ENCODE data around the gene SNED1.

Gene SNED1

GRCh38 chr2:241031436-241032165 lies 33.2 kb downstream of the SNED1 start:
- DNase-seq, result no peak

GRCh38 chr2:241033336-241033987 lies 35.0 kb downstream of the SNED1 start:
- DNase-seq, result no peak

- DNase-seq, result no peak
These were observed 35.6 kb downstream of the SNED1 start for GRCh38 chr2:241033994-241034393.

- DNase-seq, result no peak
These were observed 36.2 kb downstream of the SNED1 start for GRCh38 chr2:241034490-241035141.

- no peak for DNase-seq
These were observed 36.9 kb downstream of the SNED1 start for GRCh38 chr2:241035142-241035817.

- DNase-seq, result no peak
These were observed 37.5 kb downstream of the SNED1 start for GRCh38 chr2:241035818-241036396.

- DNase-seq, result no peak
These were observed 38.1 kb downstream of the SNED1 start for GRCh38 chr2:241036397-241036963.

GRCh38 chr2:241036964-241037421 lies 38.6 kb downstream of the SNED1 start:
- DNase-seq, result no peak

GRCh38 chr2:241037498-241037897 lies 39.1 kb downstream of the SNED1 start:
- no peak for DNase-seq

GRCh38 chr2:241038374-241039180 lies 40.2 kb downstream of the SNED1 start:
- DNase-seq, result no peak

GRCh38 chr2:241039416-241039815 lies 41.0 kb downstream of the SNED1 start:
- DNase-seq, result no peak

- no peak for DNase-seq
These were observed 41.8 kb downstream of the SNED1 start for GRCh38 chr2:241040081-241040803.

- no peak for DNase-seq
These were observed 43.3 kb downstream of the SNED1 start for GRCh38 chr2:241041589-241042158.

GRCh38 chr2:241043581-241043980 lies 45.2 kb downstream of the SNED1 start:
- DNase-seq, result no peak

- no peak for DNase-seq
These were observed 49.0 kb downstream of the SNED1 start for GRCh38 chr2:241047253-241048010.

- DNase-seq, result no peak
These were observed 49.9 kb downstream of the SNED1 start for GRCh38 chr2:241048149-241048948.

GRCh38 chr2:241048949-241049343 lies 50.5 kb downstream of the SNED1 start:
- no peak for DNase-seq

GRCh38 chr2:241049739-241050623 lies 51.6 kb downstream of the SNED1 start:
- DNase-seq, result no peak

Measured in bone marrow (tissue), 2 donors.